Left ventricle myocardium superior (tissue), 1 donor: ENCODE results near the gene SHROOM2. TPM values are rescaled to one million over a fixed set of nuclear protein-coding genes. Genes with fewer than 3 reads are reported as not detected.

Source experiments
- ATAC-seq: fragments of 200-7000 bp; cut with Tn5 transposase; one replicate; pipeline ENCODE4 v1.9.1; 2020; ENCODE audit warnings: mild to moderate bottlenecking, moderate library complexity
- DNase-seq: peaks from one replicate; pipeline ENCODE4 v3.0.0-alpha.2; 2020
- intact Hi-C: fragments of 100-400 bp; cut with micrococcal nuclease; formaldehyde crosslinking; loops from one replicate; pipeline ENCODE4 v1.11.0; 2022
- total RNA-seq: library from RNA; stranded (reverse); fragmentation: NEBNext Ultra II Directional; extraction: Animal tissue kit (Norgen Biotek cat#: 25700); gene quantifications from one replicate; pipeline ENCODE4 v1.2.1, GENCODE V29; 2021
- donor health status: DM: no; HTN: yes; CAD: no; lungs with severe emphysema.

Gene SHROOM2
- total RNA-seq, 1 donor from 2014 or later = 1.1 TPM

- intact Hi-C loops = no loop called here
- no peak for DNase-seq
- ATAC-seq = no peak
Observed at GRCh38 chrX:9966775-9967408, 180.7 kb downstream of the SHROOM2 start, which contains the start of gene CLDN34. Gene CLDN34 (plus strand): TSS chrX:9967358. CDS start chrX:9967358, 0 bp downstream.

GRCh38 chrX:9977635-9978034, 191.4 kb downstream of the SHROOM2 start:
- intact Hi-C loops = no loop called here

GRCh38 chrX:9980401-9980800, 194.2 kb downstream of the SHROOM2 start:
- DNase-seq (no peak), ATAC-seq (no peak)
- intact Hi-C loops = no loop called here

More at GRCh38 chrX:9977635-9978034, 191.4 kb downstream of the SHROOM2 start:
- ATAC-seq (no peak), DNase-seq (no peak)

GRCh38 chrX:9980927-9981326, 194.7 kb downstream of the SHROOM2 start:
- ATAC-seq (no peak), DNase-seq (no peak)
- intact Hi-C loops = no loop called here

- ATAC-seq (no peak), DNase-seq (no peak)
- intact Hi-C loops = no loop called here
Observed at GRCh38 chrX:9983441-9983840, 197.2 kb downstream of the SHROOM2 start.

GRCh38 chrX:9983846-9984245, 197.6 kb downstream of the SHROOM2 start:
- DNase-seq (no peak), ATAC-seq (no peak)
- intact Hi-C loops = no loop called here

- no peak for DNase-seq
- intact Hi-C loops = no loop called here
- ATAC-seq = no peak
Observed at GRCh38 chrX:9988762-9989161, 202.5 kb downstream of the SHROOM2 start.

- intact Hi-C loops = no loop called here
- ATAC-seq (no peak), DNase-seq (no peak)
Observed at GRCh38 chrX:9992061-9992460, 205.8 kb downstream of the SHROOM2 start.

- ATAC-seq = no peak
- DNase-seq = no peak
- intact Hi-C loops = no loop called here
Observed at GRCh38 chrX:9992724-9993123, 206.5 kb downstream of the SHROOM2 start.

GRCh38 chrX:9995855-9996339, 209.7 kb downstream of the SHROOM2 start:
- ATAC-seq = peak; percentile 96
- intact Hi-C loops = loop anchor here (5.0 kb wide), 1 partner anchor 121 kb away; no protein-coding TSS in a partner anchor
- DNase-seq = peak; percentile 89

- intact Hi-C loops = loop anchor here (5.0 kb wide), 1 partner anchor 120 kb away; no protein-coding TSS in a partner anchor
- DNase-seq (no peak), ATAC-seq (no peak)
Observed at GRCh38 chrX:9997041-9997440, 210.8 kb downstream of the SHROOM2 start.

GRCh38 chrX:9997524-9997923, 211.3 kb downstream of the SHROOM2 start:
- peak; percentile 34 for DNase-seq
- ATAC-seq = peak; percentile 46
- intact Hi-C loops = loop anchor here (5.0 kb wide), 1 partner anchor 120 kb away; no protein-coding TSS in a partner anchor

Other genes with a start within 250 kb of the SHROOM2 start
- gene GPR143, start 20.6 kb upstream of the SHROOM2 start, total RNA-seq = not detected
- not detected for gene CLDN34, start 180.9 kb downstream of the SHROOM2 start, total RNA-seq